Activated CD4-positive, CD25-positive, alpha-beta regulatory T cell treated with anti-CD3 and anti-CD28 coated beads, Interleukin-2, amount 50 U/mL, for 24 hours (primary cell): Measurements from ENCODE around the gene BST1.

ENCODE experiments used
- ATAC-seq, 2 donors: fragments of 150-1000 bp; cut with Tn5 transposase; one replicate each; pipeline ENCODE4 v1.10.0; 2021; ENCODE audit warnings: mild to moderate bottlenecking in 1 of 2, moderate library complexity in 1 of 2

Gene BST1

DNA sequence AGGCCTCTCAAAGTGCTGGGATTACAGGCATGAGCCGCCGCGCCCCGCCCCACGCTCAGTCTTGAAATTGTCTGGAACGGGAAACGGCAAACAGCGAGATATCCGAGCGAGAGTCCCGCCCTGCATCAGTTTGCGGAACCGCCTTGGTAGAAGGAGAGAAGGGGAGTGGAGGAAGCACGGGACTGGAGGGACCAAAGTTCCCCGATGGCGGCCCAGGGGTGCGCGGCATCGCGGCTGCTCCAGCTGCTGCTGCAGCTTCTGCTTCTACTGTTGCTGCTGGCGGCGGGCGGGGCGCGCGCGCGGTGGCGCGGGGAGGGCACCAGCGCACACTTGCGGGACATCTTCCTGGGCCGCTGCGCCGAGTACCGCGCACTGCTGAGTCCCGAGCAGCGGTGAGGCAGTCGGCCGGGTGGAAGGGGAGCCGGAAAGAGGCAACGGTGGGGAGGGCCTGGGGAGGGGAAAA, at the start of gene BST1:
Gene BST1 (plus strand): TSS at position 125 of the 463 bp plus-strand sequence. CDS start 80 bp downstream, at position 205.
- ATAC-seq = peak; percentile 70 to 79

- no peak for ATAC-seq
These were observed 49.4 kb upstream of the BST1 start for GRCh38 chr4:15653420-15653819.

DNA sequence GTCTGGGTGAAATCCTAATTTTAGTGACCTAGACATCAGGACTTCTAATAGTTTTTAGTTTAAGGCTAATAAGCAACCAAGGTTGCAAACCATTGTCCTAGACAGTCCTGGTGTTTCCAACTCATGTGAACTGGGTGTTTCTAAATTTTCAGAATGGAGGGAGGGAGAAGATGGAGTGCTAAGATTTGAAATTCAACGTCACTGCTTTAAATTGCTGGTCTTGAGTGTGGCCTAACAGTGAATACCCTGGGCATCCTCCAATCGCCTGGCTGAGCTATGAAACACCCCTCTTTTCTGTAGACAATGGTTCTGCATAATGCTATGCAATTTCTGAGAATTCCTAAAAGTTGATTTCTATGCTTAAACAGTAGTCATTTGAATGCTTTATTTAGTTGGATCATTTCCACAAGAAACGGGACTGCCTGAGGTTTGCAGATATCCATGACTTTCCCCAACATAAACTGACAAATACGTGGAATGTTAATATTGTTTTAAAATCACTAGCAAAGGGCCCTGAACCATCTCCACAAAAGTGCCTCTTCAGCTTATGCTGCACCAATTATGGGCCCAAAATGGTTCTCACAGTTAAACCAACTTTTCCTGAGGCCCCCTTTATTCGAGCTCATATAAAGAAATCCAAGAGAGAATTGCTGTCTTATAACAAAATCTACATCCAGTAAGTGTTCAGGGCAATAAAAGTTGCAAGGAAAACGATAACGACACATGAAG, 48.8 kb upstream of the BST1 start:
- no peak for ATAC-seq

DNA sequence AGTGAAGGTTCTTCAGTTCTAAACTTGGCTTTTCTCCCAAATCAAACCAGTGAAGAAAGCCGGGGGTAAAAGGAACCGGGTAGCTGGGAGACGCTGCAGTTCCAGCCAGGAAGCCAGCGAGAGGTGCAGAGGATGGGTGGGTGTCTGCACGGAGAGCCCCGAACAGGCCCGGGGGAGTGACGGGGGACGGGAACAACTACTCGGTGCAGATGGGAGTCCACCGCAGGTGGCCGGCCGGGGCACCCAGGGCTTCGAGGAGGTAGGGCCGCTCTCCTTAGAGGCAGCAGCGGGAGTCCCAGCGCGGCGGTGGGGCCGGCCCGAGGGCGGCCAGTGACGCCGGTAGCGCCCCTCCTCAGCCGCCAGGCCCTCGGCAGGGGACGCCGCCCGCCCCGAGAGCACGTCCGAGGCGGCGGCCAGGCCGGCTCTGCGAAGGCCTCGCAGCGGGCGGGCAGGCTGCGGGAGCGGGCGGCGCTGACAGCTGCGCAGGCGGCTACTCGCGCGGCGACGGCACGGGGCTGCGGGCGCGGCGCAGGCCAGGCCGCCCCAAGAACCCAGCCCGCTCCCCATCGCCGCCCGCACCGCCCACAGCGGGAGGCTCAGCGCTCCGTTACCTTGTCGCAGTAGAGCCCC, 48.2 kb upstream of the BST1 start:
- ATAC-seq = peak; percentile 63 to 66

GRCh38 chr4:15655223-15656037, 47.4 kb upstream of the BST1 start, which contains the start of gene FBXL5:
Gene FBXL5, minus strand, starts transcription at chr4:15655357. Its CDS starts 70 bp downstream, at chr4:15655287.
- peak; percentile 79 to 82 for ATAC-seq

DNA sequence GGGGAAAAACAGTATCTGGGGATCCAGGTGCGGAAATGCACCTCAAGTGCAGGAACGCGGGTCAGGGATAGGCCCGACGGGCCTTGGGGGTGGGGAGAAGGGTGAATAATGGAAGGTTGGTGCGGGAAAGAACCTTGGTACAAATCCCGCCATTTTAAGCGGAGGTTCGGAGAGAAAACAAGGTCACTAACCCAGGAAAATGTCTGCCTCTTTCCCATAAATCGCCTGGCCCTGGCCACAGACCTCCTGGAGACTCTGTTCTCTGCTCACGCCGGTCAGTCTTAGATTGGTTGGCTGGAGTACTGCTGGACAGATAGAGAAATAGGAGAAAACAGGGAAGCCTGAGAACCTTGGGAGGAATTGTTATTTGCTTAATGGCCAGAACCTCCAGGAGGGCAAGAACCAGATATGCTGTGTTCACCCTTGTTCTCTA, 46.8 kb upstream of the BST1 start:
- no peak for ATAC-seq

GRCh38 chr4:15657366-15657765, 45.5 kb upstream of the BST1 start:
- ATAC-seq = no peak

- ATAC-seq = no peak
These were observed 44.6 kb upstream of the BST1 start for GRCh38 chr4:15658136-15658770.

- ATAC-seq = no peak
These were observed 44.1 kb upstream of the BST1 start for GRCh38 chr4:15658781-15659180.

DNA sequence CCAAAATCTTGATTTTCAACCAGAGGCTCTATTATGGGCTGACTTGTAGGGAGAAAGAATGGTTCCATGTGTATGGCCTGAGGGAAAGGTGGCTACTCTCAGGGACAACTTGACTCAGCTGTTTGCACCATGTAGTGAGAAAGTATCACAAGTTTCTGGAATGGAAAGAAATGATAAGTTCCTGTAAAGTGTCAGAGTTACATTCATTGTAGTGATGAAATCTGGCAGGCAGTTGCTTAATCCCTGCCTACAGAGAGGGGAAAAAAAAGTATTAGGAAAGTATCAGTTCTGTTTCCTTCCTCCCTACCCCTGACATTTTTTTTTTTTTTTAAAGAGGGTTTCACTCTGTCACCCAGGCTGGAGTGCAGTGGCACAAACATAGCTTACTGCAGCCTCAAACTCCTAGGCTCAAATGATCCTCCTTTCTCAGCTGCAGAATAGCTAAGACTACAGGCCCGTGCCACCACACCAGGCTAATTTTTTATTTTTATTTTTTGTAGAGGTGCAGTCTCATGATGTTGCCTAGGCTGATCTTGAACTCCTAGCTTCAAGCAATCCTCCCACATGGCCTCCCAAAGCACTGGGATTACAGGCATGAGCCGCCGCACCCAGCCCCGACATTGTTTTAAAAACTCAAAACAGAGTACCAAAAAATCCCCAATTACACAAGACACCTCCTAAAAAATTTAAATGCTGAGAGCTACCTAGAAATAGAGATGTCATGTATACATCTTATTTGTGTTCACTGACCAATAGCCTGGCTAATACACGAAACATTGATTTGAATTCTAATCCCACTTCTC, 42.9 kb upstream of the BST1 start:
- no peak for ATAC-seq

- ATAC-seq = no peak
These were observed 37.0 kb upstream of the BST1 start for GRCh38 chr4:15665753-15666365.

DNA sequence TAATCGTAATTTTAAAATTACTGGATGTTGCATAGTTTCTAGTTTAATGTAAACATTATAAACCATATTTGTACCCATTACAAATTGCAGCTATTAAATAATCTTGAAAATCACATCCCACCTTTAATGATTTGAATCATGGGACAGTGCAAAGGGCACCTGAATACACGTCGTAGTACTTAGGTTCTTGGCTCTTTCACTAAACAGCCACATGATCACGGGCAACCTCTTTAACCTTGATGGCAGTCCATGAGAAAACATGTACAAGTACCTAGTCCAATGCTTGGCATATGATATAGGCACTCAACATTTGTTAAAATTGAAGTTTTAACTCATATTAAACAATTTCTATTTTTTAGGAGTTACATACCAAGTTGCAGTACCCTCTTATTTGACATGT, 35.9 kb upstream of the BST1 start:
- no peak for ATAC-seq

DNA sequence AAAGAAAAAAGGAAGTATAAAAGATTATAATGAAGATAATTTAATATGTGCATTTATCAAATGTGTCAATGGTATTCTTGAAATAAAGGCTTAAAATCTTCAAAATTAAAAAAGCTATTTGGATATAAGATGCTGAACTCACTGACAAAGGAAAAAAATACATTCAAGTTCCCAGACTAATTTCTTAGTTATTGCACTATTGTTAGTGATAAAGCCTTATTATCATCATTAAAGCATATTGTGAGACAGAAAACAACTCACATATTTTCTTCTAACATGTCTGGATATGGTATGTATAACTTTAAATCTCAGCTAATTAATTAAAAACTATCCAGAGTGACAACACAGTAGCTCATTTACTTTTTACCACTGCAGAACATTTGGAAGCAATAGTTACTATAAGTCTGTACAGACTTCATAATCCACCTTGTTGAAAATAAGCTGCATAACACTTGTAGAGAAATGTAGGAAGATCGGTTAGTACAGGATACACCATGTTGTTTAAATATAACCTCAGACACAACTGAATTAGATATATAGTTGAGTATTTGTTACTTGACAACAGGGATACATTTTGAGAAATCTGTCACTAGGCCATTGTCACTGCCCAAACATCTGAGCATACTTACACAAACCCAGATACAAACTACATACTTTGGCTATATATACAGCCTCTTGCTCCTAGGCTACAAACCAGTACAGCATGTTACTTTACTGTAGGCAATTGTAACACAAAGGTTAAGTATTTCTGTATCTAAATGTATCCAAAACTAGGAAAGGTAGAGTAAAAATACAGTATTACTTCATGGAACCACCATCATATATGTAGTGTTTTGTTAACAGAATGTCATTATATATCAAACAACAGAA, 34.1 kb upstream of the BST1 start:
- ATAC-seq = no peak

GRCh38 chr4:15670576-15670975, 32.3 kb upstream of the BST1 start:
- ATAC-seq = no peak

GRCh38 chr4:15672101-15672500, 30.8 kb upstream of the BST1 start:
- no peak for ATAC-seq

DNA sequence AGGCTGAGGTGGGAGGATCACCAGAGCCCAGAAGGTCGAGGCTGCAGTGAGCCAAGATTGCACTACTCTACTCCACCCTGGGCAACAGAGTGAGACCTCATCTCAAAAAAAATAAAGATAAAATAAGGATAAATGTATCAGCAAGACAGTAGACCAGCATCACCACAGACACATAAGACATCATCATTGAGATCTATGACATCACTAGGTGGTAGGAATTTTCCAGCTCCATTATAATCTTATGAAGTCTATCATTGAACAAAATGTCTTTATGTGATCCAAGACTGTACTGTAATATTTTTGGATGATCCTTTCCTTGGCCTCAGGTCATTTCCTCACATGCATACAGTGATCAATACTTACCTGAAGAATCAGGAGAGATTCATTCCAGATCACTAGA, 29.5 kb upstream of the BST1 start:
- no peak for ATAC-seq

DNA sequence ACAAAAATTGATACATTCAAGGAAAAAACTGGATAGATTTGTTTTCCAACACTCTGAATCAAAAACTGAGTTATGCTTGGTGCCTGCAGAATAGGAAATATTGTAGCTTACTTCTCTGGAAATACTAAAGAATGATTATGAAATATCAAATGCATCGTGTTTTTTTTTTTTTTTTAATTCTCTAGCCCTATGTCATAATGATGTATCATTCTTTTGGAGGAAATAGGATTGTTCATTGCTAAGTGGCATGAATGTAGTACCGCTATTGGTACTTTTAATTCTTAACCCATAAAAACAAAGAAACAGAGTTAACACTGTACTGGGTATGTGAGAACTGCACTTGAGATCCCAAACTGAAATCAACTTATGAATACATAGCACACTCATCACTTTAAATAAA, 28.8 kb upstream of the BST1 start:
- ATAC-seq = no peak

DNA sequence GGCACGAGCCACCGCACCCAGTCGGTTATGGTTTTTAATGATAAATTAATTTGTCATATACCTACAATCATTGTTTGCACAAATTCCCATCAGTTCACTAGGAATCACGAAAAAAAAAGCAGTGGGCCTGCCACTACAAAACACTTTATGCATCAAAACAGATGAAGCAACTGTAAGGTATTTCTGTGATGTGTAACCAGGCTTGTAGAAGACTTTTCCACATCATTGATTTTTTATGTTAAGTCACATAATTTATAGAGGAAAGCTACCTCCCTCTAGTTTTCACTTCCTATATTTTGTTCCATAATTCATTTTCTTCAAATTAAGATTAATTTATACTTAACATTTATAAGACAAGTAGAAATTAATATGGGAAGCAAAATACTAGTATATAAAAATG, 27.9 kb upstream of the BST1 start:
- ATAC-seq = no peak

- no peak for ATAC-seq
These were observed 27.5 kb upstream of the BST1 start for GRCh38 chr4:15675356-15675755.

DNA sequence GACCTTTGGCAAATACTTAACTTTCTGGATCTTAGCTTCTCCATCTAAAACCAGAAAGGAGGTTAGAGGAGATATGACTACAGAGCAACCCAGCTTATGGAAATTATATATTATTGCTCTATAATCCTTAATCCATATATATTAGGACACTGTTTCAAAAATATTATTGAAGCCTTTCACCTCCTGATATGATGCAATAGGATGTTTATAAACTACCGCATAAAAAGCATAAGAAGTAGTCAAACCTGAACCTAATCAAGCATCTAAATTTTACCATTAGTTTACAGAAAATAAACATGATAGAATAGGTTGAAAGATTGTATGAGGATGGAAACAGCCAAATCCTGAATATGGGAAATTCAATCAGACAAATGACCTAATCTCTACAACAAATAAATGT, 26.8 kb upstream of the BST1 start:
- ATAC-seq = no peak

DNA sequence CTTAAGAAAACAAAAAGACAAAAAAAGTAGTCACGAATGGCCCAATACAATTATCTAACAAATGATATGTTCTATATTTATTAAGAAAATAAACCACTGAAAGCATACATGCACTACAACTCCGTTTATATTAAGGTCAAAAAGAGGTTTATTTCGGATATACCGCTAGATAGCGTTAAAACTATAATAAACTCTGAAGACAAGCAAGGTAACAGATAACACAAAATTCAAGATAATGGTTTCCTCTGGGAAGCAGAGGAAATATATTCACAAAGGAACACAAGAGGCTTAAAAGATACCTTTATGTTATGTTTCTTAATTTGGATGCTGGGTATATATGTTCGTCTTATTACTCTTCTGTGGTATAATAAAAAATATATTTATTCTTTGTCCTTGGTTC, 26.0 kb upstream of the BST1 start:
- no peak for ATAC-seq
